Measurements from ENCODE around the gene SUV39H1. TPM values are rescaled to one million over a fixed set of nuclear protein-coding genes. Genes with fewer than 3 reads are reported as not detected.

Gene SUV39H1
- total RNA-seq, 1 donor from 2014 or later = 27.5 TPM

DNA sequence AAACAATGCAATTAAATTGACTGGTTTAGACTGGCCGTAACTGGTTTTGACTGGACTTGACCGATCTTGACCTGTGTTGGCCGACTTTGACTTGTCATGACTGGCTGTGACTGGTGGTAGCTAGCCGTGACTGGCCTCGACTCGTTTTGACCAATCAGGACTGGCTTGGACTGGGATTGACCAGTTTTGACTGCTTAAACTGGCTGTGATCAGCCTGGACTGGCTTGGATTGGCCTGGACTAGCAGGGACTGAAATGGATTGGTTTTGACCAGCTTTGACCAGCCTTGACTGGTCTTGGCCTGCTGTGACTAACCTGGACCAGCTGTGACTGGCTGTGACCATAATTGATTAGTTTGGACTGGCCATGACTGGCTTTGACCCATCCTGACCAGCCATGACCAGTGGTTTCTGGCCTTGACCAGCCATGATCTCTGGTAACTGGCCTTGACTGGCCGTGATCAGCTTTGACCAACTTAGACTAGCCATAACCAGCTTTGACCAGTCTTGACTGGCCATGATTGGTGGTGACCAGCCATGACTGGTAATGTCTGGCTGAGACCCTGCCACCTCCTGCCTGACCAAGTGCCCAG, 13.1 kb downstream of the SUV39H1 start:
- H3K4me1 Mint-ChIP-seq (ENCODE audit: low read depth) = peaks cover 44% of the 10 kb centered on the region
- DNase-seq (ENCODE audit: low spot score) = no peak
- intact Hi-C loops (cut with micrococcal nuclease) = loop anchor here (5.0 kb wide), 2 partner anchors 43 to 228 kb away; no protein-coding TSS in a partner anchor
- H3K27ac Mint-ChIP-seq = no peak overlapping the region
- H3K27me3 Mint-ChIP-seq (ENCODE audit: insufficient read depth) = no peaks in the 10 kb centered on the region
- peaks cover 9% of the 10 kb centered on the region for H3K36me3 Mint-ChIP-seq (ENCODE audit: low read depth)
- H3K4me3 Mint-ChIP-seq = no peak overlapping the region
- no peaks in the 10 kb centered on the region for H3K9me3 Mint-ChIP-seq

DNA sequence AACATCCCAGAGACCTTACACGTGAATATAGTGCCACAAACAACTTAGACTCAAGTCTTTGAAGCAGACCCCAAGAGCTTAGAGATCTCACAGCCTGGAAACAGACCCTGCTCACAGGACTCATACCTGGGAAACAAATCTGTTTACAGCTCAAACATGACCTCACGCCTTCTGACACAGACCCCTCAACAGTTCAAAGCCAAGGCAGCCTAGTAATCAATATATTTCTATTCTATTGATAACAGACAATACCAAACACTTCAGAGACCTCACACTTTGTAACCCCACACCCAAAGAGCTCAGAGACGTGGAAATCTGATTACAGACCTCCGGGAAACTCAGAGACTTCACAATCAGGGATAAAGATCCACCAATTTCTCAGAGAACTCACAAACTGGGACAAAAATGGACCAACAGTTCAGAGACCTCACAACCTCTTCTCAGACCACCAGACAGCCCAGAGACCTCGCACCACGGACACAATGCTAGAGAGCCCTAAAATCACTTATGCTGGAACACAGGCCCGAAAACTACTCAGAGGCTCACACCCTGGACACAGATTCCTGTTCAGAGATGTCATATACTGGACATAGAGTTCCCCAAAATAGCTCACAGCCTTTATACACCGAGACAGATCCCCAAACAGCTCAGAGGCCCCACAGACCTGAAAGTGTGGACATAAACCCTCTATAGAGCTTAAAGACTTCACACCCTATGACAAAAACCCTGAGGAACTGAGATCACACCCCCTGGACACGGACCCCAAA, 14.8 kb downstream of the SUV39H1 start:
- no peak for DNase-seq (ENCODE audit: low spot score)
- Mint-ChIP-seq H3K27me3 (ENCODE audit: insufficient read depth) (no peaks in the 10 kb centered on the region), H3K4me1 (ENCODE audit: low read depth) (peaks cover 62% of the 10 kb centered on the region), H3K9me3 (no peaks in the 10 kb centered on the region), H3K4me3 (peak overlapping the region; percentile 74), H3K36me3 (ENCODE audit: low read depth) (peaks cover 8% of the 10 kb centered on the region), H3K27ac (peak overlapping the region; percentile 84)
- intact Hi-C loops (cut with micrococcal nuclease) = loop anchor here (5.0 kb wide), 2 partner anchors 41 to 226 kb away; no protein-coding TSS in a partner anchor

DNA sequence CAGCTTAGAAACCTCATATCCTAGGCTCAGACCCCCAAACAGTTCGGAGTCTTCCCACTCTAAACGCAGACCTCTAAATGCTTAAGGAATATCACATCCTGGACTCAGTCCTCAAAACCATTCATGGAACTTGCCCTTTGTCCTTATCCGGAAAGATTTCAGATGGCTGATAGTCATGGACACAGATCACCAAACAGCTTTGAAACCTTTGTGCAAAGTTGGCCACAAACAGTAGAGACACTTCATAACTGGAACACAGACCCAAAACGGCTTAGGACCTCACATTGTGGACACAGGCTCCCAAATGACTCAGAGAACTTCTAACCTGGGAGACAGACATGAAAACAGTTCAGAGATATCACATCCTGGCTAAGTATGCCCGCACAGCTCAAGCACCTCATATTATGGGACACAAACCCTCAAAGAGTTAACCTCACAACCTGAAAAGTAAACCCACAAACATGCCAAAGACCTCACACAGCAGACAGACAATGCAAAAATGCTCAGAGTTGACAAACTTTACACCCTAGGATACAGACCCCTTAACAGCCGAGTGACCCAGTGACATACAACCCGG, 15.5 kb downstream of the SUV39H1 start:
- Mint-ChIP-seq H3K27me3 (ENCODE audit: insufficient read depth) (no peaks in the 10 kb centered on the region), H3K36me3 (ENCODE audit: low read depth) (peaks cover 8% of the 10 kb centered on the region), H3K4me1 (ENCODE audit: low read depth) (peaks cover 63% of the 10 kb centered on the region), H3K27ac (peak overlapping the region; percentile 84), H3K9me3 (no peaks in the 10 kb centered on the region), H3K4me3 (peak overlapping the region; percentile 74)
- intact Hi-C loops (cut with micrococcal nuclease) = loop anchor here (2.0 to 5.0 kb wide), 3 partner anchors 35 to 225 kb away; no protein-coding TSS in a partner anchor
- no peak for DNase-seq (ENCODE audit: low spot score)

DNA sequence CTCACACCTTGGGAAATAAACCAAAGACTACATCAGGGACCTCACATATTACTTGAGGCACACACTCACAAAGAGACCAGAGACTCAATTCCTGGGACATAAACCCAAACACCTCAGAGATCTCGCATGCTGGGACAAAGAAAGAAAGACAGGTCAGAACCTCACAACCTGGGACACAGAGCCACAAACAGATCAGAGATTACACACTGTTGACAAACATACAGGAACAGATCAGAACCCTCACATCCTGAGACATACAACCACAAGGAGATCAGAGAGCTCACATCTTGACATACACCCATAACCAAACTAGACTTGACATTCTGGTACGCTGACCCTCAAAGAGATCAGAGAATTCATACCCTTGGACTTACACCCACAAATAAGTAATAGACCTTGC, 17.3 kb downstream of the SUV39H1 start:
- H3K4me1 Mint-ChIP-seq (ENCODE audit: low read depth) = peaks cover 71% of the 10 kb centered on the region
- DNase-seq (ENCODE audit: low spot score) = no peak
- H3K36me3 Mint-ChIP-seq (ENCODE audit: low read depth) = peaks cover 10% of the 10 kb centered on the region
- peak overlapping the region; percentile 74 for H3K4me3 Mint-ChIP-seq
- intact Hi-C loops (cut with micrococcal nuclease) = loop anchor here (1.0 to 5.0 kb wide), 5 partner anchors 18 to 223 kb away; partner anchors contain the start of gene SUV39H1
- no peaks in the 10 kb centered on the region for H3K27me3 Mint-ChIP-seq (ENCODE audit: insufficient read depth)
- peak overlapping the region; percentile 84 for H3K27ac Mint-ChIP-seq
- H3K9me3 Mint-ChIP-seq = peaks cover 2% of the 10 kb centered on the region

DNA sequence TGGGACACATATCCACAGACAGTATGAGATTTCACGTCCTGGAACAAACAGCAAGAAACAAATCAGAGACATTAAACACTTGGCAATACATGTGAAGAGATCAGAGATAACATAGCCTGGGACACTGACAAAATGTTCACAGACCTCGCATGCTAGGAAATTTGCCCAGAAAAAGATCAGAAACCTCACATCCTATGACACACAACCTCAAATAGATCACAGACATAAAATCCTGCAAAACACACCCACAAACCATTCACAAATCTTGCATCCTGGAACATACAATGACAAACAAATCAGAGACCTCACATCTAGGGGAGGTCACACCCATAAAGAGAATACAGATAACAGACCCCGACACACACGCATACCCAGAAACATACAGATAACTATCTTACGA, 18.0 kb downstream of the SUV39H1 start:
- Mint-ChIP-seq H3K4me3 (peak overlapping the region; percentile 50), H3K4me1 (ENCODE audit: low read depth) (peaks cover 75% of the 10 kb centered on the region), H3K27me3 (ENCODE audit: insufficient read depth) (no peaks in the 10 kb centered on the region), H3K36me3 (ENCODE audit: low read depth) (peaks cover 10% of the 10 kb centered on the region), H3K27ac (peak overlapping the region; percentile 84), H3K9me3 (peaks cover 3% of the 10 kb centered on the region)
- intact Hi-C loops (cut with micrococcal nuclease) = loop anchor here (5.0 kb wide), 2 partner anchors 38 to 223 kb away; no protein-coding TSS in a partner anchor
- no peak for DNase-seq (ENCODE audit: low spot score)

DNA sequence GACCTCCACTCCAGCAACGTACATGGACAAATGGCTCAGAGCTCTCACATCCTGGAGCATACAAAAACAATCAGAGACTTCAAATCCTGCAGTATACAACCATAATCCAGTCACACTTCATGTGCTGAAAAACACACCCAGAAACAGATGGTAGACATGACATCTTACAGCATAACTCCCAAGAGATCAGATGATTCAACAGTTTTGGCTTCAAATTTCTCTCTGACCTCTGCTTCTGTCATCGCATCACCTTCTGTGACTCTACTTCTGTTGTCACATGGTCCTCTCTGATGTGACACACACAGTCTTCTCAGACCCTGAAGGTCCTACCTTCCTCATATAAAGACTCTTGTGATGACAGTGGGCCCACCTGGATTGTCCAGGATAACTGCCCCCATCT, 18.5 kb downstream of the SUV39H1 start:
- peaks cover 10% of the 10 kb centered on the region for H3K36me3 Mint-ChIP-seq (ENCODE audit: low read depth)
- no peak for DNase-seq (ENCODE audit: low spot score)
- intact Hi-C loops (cut with micrococcal nuclease) = no loop called here
- peak overlapping the region; percentile 84 for H3K27ac Mint-ChIP-seq
- no peaks in the 10 kb centered on the region for H3K27me3 Mint-ChIP-seq (ENCODE audit: insufficient read depth)
- peaks cover 75% of the 10 kb centered on the region for H3K4me1 Mint-ChIP-seq (ENCODE audit: low read depth)
- peak overlapping the region; percentile 50 for H3K4me3 Mint-ChIP-seq
- H3K9me3 Mint-ChIP-seq = peaks cover 3% of the 10 kb centered on the region

DNA sequence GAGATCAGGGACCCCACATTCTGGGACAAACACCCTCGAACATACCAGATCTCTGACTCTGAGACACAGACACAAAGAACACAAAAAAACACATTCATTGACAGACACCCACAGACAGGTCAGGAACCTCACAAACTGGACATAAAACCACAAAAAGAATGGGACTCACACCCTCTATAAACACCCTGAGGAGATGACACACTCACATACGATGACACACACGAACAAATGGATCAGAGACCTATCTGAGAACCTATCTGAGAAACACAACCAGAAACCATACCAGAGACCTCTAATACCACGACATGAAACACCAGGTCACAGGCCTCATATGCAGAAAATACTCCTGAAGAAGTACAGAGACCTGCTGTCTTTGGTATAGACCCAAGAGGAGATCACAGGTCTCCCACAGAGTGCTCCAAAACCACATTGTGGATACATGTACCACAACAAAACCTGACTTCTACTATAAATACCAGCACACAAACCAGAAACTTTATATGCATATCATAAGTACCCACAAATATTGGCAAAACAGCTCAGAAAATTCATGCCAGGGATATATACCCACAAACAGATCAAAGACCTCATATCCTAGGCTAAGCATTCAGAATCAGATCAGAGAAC, 19.5 kb downstream of the SUV39H1 start:
- H3K4me1 Mint-ChIP-seq (ENCODE audit: low read depth) = peaks cover 66% of the 10 kb centered on the region
- intact Hi-C loops (cut with micrococcal nuclease) = no loop called here
- DNase-seq (ENCODE audit: low spot score) = no peak
- peak overlapping the region; percentile 17 for H3K4me3 Mint-ChIP-seq
- H3K27me3 Mint-ChIP-seq (ENCODE audit: insufficient read depth) = no peaks in the 10 kb centered on the region
- peaks cover 3% of the 10 kb centered on the region for H3K9me3 Mint-ChIP-seq
- peaks cover 5% of the 10 kb centered on the region for H3K36me3 Mint-ChIP-seq (ENCODE audit: low read depth)
- peak overlapping the region; percentile 76 for H3K27ac Mint-ChIP-seq

DNA sequence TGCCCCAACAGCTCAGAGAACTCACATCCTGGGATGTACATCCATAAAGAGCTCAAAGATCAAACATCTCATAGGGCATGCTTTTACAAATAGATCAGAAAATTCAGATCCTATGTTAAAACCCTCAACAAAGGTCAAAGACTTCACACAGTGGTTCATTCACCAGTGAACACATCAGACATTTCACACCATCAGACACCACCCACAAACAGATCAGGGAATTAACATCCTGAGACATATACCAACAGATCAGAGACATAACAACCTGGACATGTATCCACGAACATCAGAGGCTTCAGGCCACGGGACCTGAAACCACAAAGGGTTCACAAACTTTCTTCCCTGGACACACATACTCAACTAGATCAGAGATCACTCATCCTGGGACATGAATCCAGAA, 23.4 kb downstream of the SUV39H1 start:
- Mint-ChIP-seq H3K36me3 (ENCODE audit: low read depth) (peaks cover 7% of the 10 kb centered on the region), H3K4me1 (ENCODE audit: low read depth) (peaks cover 27% of the 10 kb centered on the region), H3K27me3 (ENCODE audit: insufficient read depth) (no peaks in the 10 kb centered on the region), H3K4me3 (no peak overlapping the region), H3K27ac (no peak overlapping the region), H3K9me3 (peaks cover 3% of the 10 kb centered on the region)
- intact Hi-C loops (cut with micrococcal nuclease) = loop anchor here (1.0 kb wide), 1 partner anchor 8 kb away; no protein-coding TSS in a partner anchor
- no peak for DNase-seq (ENCODE audit: low spot score)

DNA sequence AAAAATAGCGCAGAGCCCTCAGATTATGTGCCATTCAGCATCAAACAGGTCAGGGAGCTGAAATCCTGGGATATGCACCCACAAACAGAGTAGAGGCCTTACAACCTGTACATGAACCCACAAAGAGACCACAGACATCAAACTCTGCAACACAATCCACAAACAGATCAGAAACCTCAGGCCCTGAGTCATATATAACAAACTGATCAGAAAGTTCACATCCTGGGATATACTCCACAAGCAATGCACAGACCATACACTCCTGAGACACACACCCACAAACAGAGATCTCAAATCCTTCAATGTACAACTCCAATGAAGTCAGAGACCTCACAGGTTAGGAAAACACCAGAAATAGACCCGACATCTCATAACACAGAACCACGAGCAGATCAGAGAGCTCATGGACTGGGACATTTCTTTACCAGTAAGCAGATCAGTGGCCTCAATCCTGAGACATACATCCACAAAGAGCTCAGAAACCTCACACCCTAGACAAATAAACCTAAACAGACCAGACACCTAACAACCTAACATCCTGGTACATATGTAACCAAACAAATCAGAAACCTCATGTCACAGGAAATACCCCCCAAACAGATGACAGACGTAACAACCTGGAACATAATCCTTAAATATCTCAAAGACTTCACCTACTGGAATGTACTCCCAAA, 24.2 kb downstream of the SUV39H1 start:
- no peaks in the 10 kb centered on the region for H3K27me3 Mint-ChIP-seq (ENCODE audit: insufficient read depth)
- H3K9me3 Mint-ChIP-seq = peaks cover 3% of the 10 kb centered on the region
- H3K27ac Mint-ChIP-seq = no peak overlapping the region
- DNase-seq (ENCODE audit: low spot score) = no peak
- peaks cover 21% of the 10 kb centered on the region for H3K4me1 Mint-ChIP-seq (ENCODE audit: low read depth)
- H3K36me3 Mint-ChIP-seq (ENCODE audit: low read depth) = peaks cover 11% of the 10 kb centered on the region
- no peak overlapping the region for H3K4me3 Mint-ChIP-seq
- intact Hi-C loops (cut with micrococcal nuclease) = loop anchor here (1.0 kb wide), 1 partner anchor 8 kb away; no protein-coding TSS in a partner anchor

DNA sequence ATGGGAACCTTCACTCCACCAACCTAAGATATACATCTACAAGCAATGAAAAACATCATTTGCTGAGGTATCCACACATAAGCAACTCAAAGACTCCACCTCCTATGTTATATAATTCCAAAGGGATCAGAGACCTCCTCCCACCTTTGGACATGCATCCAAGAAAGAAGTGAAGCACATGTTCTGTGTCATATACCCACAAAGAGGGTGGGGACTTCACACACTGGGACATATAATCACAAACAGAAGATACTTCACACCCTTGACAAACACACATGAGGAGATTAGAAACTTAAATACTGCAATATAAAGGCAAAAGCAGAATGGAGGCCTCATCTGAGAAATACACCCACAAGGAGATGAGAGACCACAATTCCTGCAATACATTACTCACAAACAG, 25.4 kb downstream of the SUV39H1 start:
- H3K36me3 Mint-ChIP-seq (ENCODE audit: low read depth) = peaks cover 16% of the 10 kb centered on the region
- H3K4me1 Mint-ChIP-seq (ENCODE audit: low read depth) = peaks cover 25% of the 10 kb centered on the region
- no peak overlapping the region for H3K27ac Mint-ChIP-seq
- H3K27me3 Mint-ChIP-seq (ENCODE audit: insufficient read depth) = no peaks in the 10 kb centered on the region
- no peak for DNase-seq (ENCODE audit: low spot score)
- H3K4me3 Mint-ChIP-seq = no peak overlapping the region
- intact Hi-C loops (cut with micrococcal nuclease) = no loop called here
- peaks cover 8% of the 10 kb centered on the region for H3K9me3 Mint-ChIP-seq

DNA sequence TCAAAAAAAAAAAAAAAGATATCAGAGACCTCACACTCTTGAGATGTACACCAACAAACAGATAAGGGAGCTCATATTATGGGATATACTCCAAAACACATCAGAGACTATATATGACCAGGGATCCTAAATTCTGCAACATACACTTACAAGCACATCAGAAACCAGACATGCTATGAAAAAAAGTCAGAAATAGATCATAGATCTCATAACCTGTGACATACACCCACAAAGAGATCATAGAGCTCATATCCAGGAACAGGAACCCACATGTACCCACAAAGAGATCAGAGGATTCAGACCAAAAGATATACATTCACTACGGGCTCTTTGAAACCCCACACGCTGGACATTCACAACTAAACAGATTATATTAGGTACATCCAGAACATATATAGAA, 30.1 kb downstream of the SUV39H1 start:
- intact Hi-C loops (cut with micrococcal nuclease) = no loop called here
- Mint-ChIP-seq H3K9me3 (peaks cover 24% of the 10 kb centered on the region), H3K36me3 (ENCODE audit: low read depth) (peaks cover 13% of the 10 kb centered on the region), H3K4me1 (ENCODE audit: low read depth) (peaks cover 33% of the 10 kb centered on the region), H3K4me3 (no peak overlapping the region), H3K27me3 (ENCODE audit: insufficient read depth) (no peaks in the 10 kb centered on the region), H3K27ac (no peak overlapping the region)
- no peak for DNase-seq (ENCODE audit: low spot score)

DNA sequence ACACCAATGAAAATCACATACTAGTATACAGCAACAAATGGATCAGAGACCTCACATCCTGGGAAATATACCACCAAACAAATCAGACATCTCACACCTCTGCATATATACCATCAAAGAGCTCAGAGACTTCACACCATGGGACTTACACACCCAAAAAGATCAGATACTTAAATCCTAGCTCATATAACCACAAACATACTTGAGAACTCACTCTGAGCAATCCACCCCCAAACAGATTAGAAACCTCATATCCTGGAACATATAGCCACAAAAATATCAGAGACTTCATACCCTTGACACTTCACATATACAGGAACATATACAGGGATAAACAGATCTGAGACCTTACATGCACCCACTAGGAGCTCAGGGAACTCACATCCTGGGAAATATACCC, 32.1 kb downstream of the SUV39H1 start:
- DNase-seq (ENCODE audit: low spot score) = no peak
- Mint-ChIP-seq H3K9me3 (peaks cover 24% of the 10 kb centered on the region), H3K4me1 (ENCODE audit: low read depth) (peaks cover 33% of the 10 kb centered on the region), H3K27ac (no peak overlapping the region), H3K27me3 (ENCODE audit: insufficient read depth) (no peaks in the 10 kb centered on the region), H3K4me3 (no peak overlapping the region), H3K36me3 (ENCODE audit: low read depth) (peaks cover 13% of the 10 kb centered on the region)
- intact Hi-C loops (cut with micrococcal nuclease) = loop anchor here (1.0 kb wide), 2 partner anchors 8 kb away; no protein-coding TSS in a partner anchor

Measured in activated T-helper 1 cell treated with anti-CD3 and anti-CD28 coated beads, Interleukin-12 subunit alpha, Interleukin-12 subunit beta, Interleukin-2, Interleukin-4 antibody, amounts not matched to agents 30 ng/mL and 10 ng/mL and 1 ng/mL, durations not matched to agents 14 hours and 24 hours and 36 hours (primary cell).